Calu3 (cell line): Measurements from ENCODE around the gene ZG16B. TPM values are rescaled to one million over a fixed set of nuclear protein-coding genes. Genes with fewer than 3 reads are reported as not detected.

Experiments
- BruUV-seq: library from RNA; stranded (reverse); fragments of 400-500 nt; replicated peaks from 2 replicates; lab custom pipeline; 2021; lab: Mats Ljungman, UMichigan
- CTCF ChIA-PET: fragments of 300-600 bp; sonication (Branson Sonifier 250); formaldehyde crosslinking; loops from one replicate; lab custom pipeline; 2022; ENCODE audit warnings: antibody characterized with exemption; lab: Charles Lee
- DNase-seq: peaks from one replicate; pipeline ENCODE4 v3.0.0; 2022
- H3K27ac Mint-ChIP-seq: one replicate; pipeline ENCODE4 v1.8.0; 2022; ENCODE audit warnings: mixed read lengths; ENCODE audit not compliant: unreplicated experiment
- H3K27me3 Mint-ChIP-seq: one replicate; pipeline ENCODE4 v1.8.0; 2022; ENCODE audit warnings: mixed read lengths; ENCODE audit not compliant: unreplicated experiment
- H3K36me3 Mint-ChIP-seq: one replicate; pipeline ENCODE4 v1.8.0; 2022; ENCODE audit warnings: mild to moderate bottlenecking, moderate library complexity, mixed read lengths; ENCODE audit not compliant: insufficient read depth, unreplicated experiment
- H3K4me1 Mint-ChIP-seq: one replicate; pipeline ENCODE4 v1.8.0; 2022; ENCODE audit warnings: mild to moderate bottlenecking, low read depth, mixed read lengths; ENCODE audit not compliant: unreplicated experiment
- H3K4me3 Mint-ChIP-seq: one replicate; pipeline ENCODE4 v1.8.0; 2022; ENCODE audit warnings: mild to moderate bottlenecking, low read depth, moderate library complexity, mixed read lengths; ENCODE audit not compliant: unreplicated experiment
- H3K9me3 Mint-ChIP-seq: one replicate; pipeline ENCODE4 v1.8.0; 2022; ENCODE audit warnings: low read depth, mixed read lengths; ENCODE audit not compliant: unreplicated experiment
- intact Hi-C: fragments of 100-400 bp; cut with micrococcal nuclease; formaldehyde crosslinking; loops from one replicate; pipeline ENCODE4 v1.10.0; 2022; ENCODE audit not compliant: unreplicated experiment
- total RNA-seq: library from RNA; stranded (reverse); gene quantifications from 2 replicates; pipeline ENCODE4 v1.2.3, GENCODE V29; 2022
- TF ChIP-seq, protein P1 (sequence below): fragments of 200-600 bp; IDR thresholded peaks from one replicate; pipeline ENCODE4 v1.8.0; 2022; ENCODE audit warnings: antibody characterized with exemption; ENCODE audit not compliant: unreplicated experiment

The ZG16B gene
- total RNA-seq, 1 experiment from 2014 or later: 10.3 TPM

DNA sequence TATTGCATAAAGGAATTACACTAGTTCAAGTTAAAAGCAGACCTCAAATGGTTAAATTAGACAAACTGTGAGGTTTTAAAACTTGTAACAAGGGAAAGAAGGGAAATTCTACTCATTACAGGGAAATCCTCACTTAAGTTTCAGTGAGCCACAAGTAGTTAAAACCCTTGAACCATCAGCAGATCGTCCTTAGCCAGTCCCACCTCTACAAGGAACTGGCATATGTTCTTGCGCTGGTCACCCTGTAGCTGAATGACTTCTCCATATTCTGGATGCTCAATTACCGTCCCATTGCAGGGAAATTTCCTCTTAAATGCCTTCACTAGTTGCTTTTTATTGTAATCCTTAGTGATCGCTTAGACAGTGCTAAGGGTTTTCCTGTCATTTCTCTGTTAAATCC lies 7.6 kb upstream of the ZG16B start:
- H3K9me3 Mint-ChIP-seq: no peaks in the 10 kb centered on the region
- H3K4me3 Mint-ChIP-seq: no peak overlapping the region
- H3K27me3 Mint-ChIP-seq: no peaks in the 10 kb centered on the region
- CTCF ChIA-PET: interaction anchor here (1.4 kb wide), 1 partner anchor 44 kb away, joined by 3 read pairs; no protein-coding TSS in a partner anchor
- intact Hi-C loops: loop anchor here (5.0 kb wide), 1 partner anchor 45 kb away; the partner anchor contains the start of gene ELOB
- H3K27ac Mint-ChIP-seq: no peak overlapping the region
- no TSS peak for BruUV-seq
- TF ChIP-seq, protein P1, sequence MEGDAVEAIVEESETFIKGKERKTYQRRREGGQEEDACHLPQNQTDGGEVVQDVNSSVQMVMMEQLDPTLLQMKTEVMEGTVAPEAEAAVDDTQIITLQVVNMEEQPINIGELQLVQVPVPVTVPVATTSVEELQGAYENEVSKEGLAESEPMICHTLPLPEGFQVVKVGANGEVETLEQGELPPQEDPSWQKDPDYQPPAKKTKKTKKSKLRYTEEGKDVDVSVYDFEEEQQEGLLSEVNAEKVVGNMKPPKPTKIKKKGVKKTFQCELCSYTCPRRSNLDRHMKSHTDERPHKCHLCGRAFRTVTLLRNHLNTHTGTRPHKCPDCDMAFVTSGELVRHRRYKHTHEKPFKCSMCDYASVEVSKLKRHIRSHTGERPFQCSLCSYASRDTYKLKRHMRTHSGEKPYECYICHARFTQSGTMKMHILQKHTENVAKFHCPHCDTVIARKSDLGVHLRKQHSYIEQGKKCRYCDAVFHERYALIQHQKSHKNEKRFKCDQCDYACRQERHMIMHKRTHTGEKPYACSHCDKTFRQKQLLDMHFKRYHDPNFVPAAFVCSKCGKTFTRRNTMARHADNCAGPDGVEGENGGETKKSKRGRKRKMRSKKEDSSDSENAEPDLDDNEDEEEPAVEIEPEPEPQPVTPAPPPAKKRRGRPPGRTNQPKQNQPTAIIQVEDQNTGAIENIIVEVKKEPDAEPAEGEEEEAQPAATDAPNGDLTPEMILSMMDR: no peak
- no peaks in the 10 kb centered on the region for H3K36me3 Mint-ChIP-seq
- no peak for DNase-seq
- peaks cover 20% of the 10 kb centered on the region for H3K4me1 Mint-ChIP-seq

DNA sequence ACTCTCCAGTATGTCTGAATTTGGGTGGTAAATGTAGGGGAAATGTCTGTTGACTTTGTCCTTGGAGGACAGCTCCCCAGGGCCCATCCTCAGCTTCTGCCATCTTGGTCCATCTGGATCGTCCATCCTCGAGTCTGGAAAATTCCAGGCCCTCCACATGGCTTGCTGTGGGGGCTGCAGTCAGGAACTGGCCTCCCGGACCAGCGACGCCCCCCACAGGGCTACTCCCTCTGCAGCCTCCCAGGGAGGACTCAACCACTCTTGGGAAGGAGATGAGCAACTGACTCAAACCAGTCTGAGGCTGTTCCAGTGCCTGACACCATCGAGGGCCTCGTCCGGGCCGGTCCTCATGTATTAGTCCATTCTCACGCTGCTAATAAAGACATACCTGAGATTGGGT lies 5.5 kb upstream of the ZG16B start:
- BruUV-seq: no TSS peak
- Mint-ChIP-seq H3K4me3 (no peak overlapping the region), H3K36me3 (no peaks in the 10 kb centered on the region), H3K9me3 (no peaks in the 10 kb centered on the region), H3K27ac (no peak overlapping the region), H3K27me3 (no peaks in the 10 kb centered on the region), H3K4me1 (peaks cover 12% of the 10 kb centered on the region)
- DNase-seq: no peak
- CTCF ChIA-PET: interaction anchor here (0.6 kb wide), 1 partner anchor 674 kb away, joined by 4 read pairs; no protein-coding TSS in a partner anchor
- intact Hi-C loops: loop anchor here (5.0 kb wide), 1 partner anchor 47 kb away; the partner anchor contains the start of gene ELOB
- TF ChIP-seq, protein P1: no peak

DNA sequence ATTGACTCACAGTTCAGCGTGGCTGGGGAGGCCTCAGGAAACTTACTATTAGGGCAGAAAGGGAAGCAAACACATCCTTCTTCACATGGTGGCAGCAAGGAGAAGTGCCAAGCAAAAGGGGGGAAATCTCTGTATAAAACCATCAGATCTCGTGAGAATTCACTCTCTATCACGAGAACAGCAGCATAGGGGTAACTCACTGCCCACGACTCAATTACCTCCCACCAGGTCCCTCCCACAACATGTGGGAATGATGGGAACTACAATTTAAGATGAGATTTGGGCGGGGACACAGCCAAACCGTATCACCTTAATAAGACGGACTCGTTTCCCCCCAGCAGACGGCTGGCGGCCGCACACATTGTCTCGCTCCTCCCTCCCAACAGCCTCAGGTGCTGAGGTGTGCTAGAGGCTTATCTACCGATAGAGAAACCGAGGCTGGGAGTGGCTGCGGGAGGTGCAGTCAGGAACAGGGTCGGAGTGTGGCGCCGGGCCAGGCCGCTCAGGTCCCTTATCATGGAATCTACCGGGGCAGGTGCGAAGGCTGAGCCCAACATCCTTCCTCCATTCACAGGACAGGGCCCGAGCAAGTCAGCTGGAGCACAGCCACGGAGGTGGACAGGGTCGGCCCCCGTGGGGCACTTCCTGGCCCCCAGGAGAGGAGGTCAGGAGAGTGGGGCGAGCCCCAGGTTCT lies 4.9 kb upstream of the ZG16B start:
- no peaks in the 10 kb centered on the region for H3K9me3 Mint-ChIP-seq
- DNase-seq: no peak
- BruUV-seq: no TSS peak
- no peaks in the 10 kb centered on the region for H3K27me3 Mint-ChIP-seq
- no peak overlapping the region for H3K27ac Mint-ChIP-seq
- peaks cover 12% of the 10 kb centered on the region for H3K4me1 Mint-ChIP-seq
- H3K4me3 Mint-ChIP-seq: no peak overlapping the region
- CTCF ChIA-PET: interaction anchor here (0.6 kb wide), 1 partner anchor 488 kb away, joined by 3 read pairs; no protein-coding TSS in a partner anchor
- no peaks in the 10 kb centered on the region for H3K36me3 Mint-ChIP-seq
- TF ChIP-seq, protein P1: no peak
- intact Hi-C loops: no loop called here

DNA sequence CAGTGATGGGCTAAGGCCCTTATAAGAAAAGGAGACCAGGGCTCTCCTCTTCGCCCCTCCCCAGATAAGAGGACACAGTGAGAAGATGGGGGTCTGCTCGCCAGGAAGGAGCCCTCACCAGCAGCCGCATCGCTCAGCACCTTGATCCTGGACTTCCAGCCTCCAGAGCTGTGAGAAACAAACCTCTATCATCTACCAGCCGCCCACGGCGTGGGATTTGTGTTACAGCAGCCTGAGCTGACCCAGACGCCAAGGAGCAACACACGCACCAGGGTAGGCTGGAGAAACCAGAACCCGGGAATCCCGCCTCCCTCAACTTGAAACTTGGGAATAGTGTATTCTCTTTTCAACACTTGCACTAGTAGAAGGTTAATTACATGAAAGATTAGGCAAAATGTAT lies 4.2 kb upstream of the ZG16B start:
- no TSS peak for BruUV-seq
- Mint-ChIP-seq H3K27me3 (no peaks in the 10 kb centered on the region), H3K9me3 (no peaks in the 10 kb centered on the region), H3K27ac (no peak overlapping the region), H3K4me3 (no peak overlapping the region), H3K4me1 (peaks cover 9% of the 10 kb centered on the region), H3K36me3 (no peaks in the 10 kb centered on the region)
- TF ChIP-seq, protein P1: no peak
- intact Hi-C loops: no loop called here
- DNase-seq: no peak
- CTCF ChIA-PET: interaction anchor here (0.6 kb wide), 1 partner anchor 488 kb away, joined by 3 read pairs; no protein-coding TSS in a partner anchor
